B cell (primary cell): ENCODE results near the gene CDS2. TPM values are rescaled to one million over a fixed set of nuclear protein-coding genes. Genes with fewer than 3 reads are reported as not detected.

ENCODE experiments used
- ATAC-seq: fragments of 200-7000 bp; cut with Tn5 transposase; one replicate; pipeline ENCODE4 v1.10.0; 2021; ENCODE audit warnings: low read depth, mild to moderate bottlenecking, moderate number of reproducible peaks, moderate library complexity
- CTCF ChIA-PET: fragments of 350-600 bp; sonication (Branson Sonifier 250); formaldehyde crosslinking; loops from one replicate; lab custom pipeline; 2021; ENCODE audit warnings: antibody characterized with exemption, inconsistent platforms; lab: Charles Lee
- POLR2A ChIA-PET: fragments of 350-600 bp; sonication (Branson Sonifier 250); formaldehyde crosslinking; loops from one replicate; lab custom pipeline; 2021; ENCODE audit warnings: antibody characterized with exemption; lab: Charles Lee
- DNase-seq: peaks from one replicate; pipeline ENCODE4 v3.0.0; 2013
- H2AFZ ChIP-seq: 2 replicates; pipeline ENCODE4 v1.6.1; 2012; ENCODE audit warnings: mild to moderate bottlenecking, low read depth, low read length; ENCODE audit not compliant: insufficient read depth, poor library complexity, severe bottlenecking
- H3K27ac ChIP-seq, 2 donors: 1 replicate in 1 of 2; 2 replicates in 1 of 2; pipeline ENCODE4 v1.5.1; 2012 to 2013; ENCODE audit warnings: low read length in 2 of 2, mild to moderate bottlenecking in 2 of 2, moderate library complexity in 1 of 2
- H3K27me3 ChIP-seq, 4 experiments: fragments of 200-600 bp in 1 of 4; sonication (generic) in 1 of 4; replicated peaks in 1 of 4; 1 replicate in 2 of 4; 2 replicates in 2 of 4; pipeline versions ENCODE4 v1.6.1 to v1.7.0; 2013 to 2016; ENCODE audit warnings: low read length in 3 of 4, mild to moderate bottlenecking in 2 of 4, mixed read lengths in 1 of 4, moderate library complexity in 1 of 4; ENCODE audit not compliant: insufficient read depth in 4 of 4, control insufficient read depth in 3 of 4; ENCODE audit errors: control extremely low read depth in 1 of 4
- H3K36me3 ChIP-seq, 2 experiments: replicated peaks in 1 of 2; 1 replicate in 1 of 2; 2 replicates in 1 of 2; pipeline versions ENCODE4 v1.6.1 to v1.7.1; 2013; ENCODE audit warnings: low read length in 1 of 2; ENCODE audit not compliant: insufficient read depth in 2 of 2, control insufficient read depth in 1 of 2; ENCODE audit errors: control extremely low read depth in 1 of 2, extremely low read depth in 1 of 2
- H3K4me1 ChIP-seq, 2 donors: fragments of 200-600 bp in 1 of 2; sonication (generic) in 1 of 2; 1 replicate in 1 of 2; 2 replicates in 1 of 2; pipeline versions ENCODE4 v1.5.1 to v1.6.1; 2013 to 2017; ENCODE audit warnings: low read length in 2 of 2; ENCODE audit not compliant: control insufficient read depth in 2 of 2, insufficient read depth in 2 of 2
- H3K4me2 ChIP-seq: replicated peaks from 2 replicates; pipeline ENCODE3; 2012; ENCODE audit warnings: mild to moderate bottlenecking, low read depth, low read length; ENCODE audit not compliant: poor library complexity, severe bottlenecking
- H3K4me3 ChIP-seq, 5 experiments: fragments of 200-600 bp in 1 of 5; sonication (generic) in 1 of 5; 1 replicate in 3 of 5; 2 replicates in 2 of 5; pipeline versions ENCODE4 v1.5.1 to v1.7.0; 2011 to 2016; ENCODE audit warnings: low read length in 4 of 5, mild to moderate bottlenecking in 4 of 5, low read depth in 2 of 5, control low read depth in 1 of 5, moderate library complexity in 1 of 5; ENCODE audit not compliant: insufficient read depth in 1 of 5; ENCODE audit errors: control extremely low read depth in 1 of 5, extremely low read depth in 1 of 5
- H3K79me2 ChIP-seq: fragments of 200-600 bp; sonication (generic); one replicate; pipeline ENCODE4 v1.6.0; 2016; ENCODE audit warnings: low read length; ENCODE audit not compliant: control insufficient read depth, insufficient read depth
- H3K9ac ChIP-seq: fragments of 200-600 bp; sonication (generic); 2 replicates; pipeline ENCODE4 v1.6.1; 2017; ENCODE audit warnings: mild to moderate bottlenecking, low read length, moderate library complexity
- H3K9me3 ChIP-seq, 3 donors: one replicate each; pipeline versions ENCODE4 v1.6.1 to v1.7.1; 2013; ENCODE audit warnings: low read length in 2 of 3; ENCODE audit not compliant: control insufficient read depth in 2 of 3, insufficient read depth in 1 of 3; ENCODE audit errors: control extremely low read depth in 1 of 3
- H4K20me1 ChIP-seq: 2 replicates; pipeline ENCODE4 v1.6.0; 2012; ENCODE audit warnings: mild to moderate bottlenecking, low read length; ENCODE audit not compliant: insufficient read depth, control insufficient read depth, poor library complexity, severe bottlenecking
- H3K27ac Mint-ChIP-seq: one replicate; pipeline ENCODE4 v1.8.0; 2021; ENCODE audit warnings: mixed read lengths
- H3K27me3 Mint-ChIP-seq: one replicate; pipeline ENCODE4 v1.8.0; 2021; ENCODE audit warnings: mixed read lengths
- H3K4me1 Mint-ChIP-seq: one replicate; pipeline ENCODE4 v1.8.0; 2021; ENCODE audit warnings: mixed read lengths
- H3K4me3 Mint-ChIP-seq: one replicate; pipeline ENCODE4 v1.8.0; 2021; ENCODE audit warnings: mixed read lengths
- H3K9me3 Mint-ChIP-seq: one replicate; pipeline ENCODE4 v1.8.0; 2022; ENCODE audit warnings: mixed read lengths; ENCODE audit not compliant: insufficient read depth
- CTCF ChIP-seq: fragments of 200-600 bp; IDR thresholded peaks from one replicate; pipeline ENCODE4 v1.8.0; 2022; ENCODE audit warnings: antibody characterized with exemption, mild to moderate bottlenecking
- EZH2 ChIP-seq: IDR thresholded peaks from 2 replicates; pipeline ENCODE4 v1.6.1; 2012; ENCODE audit warnings: borderline replicate concordance, low read depth, mild to moderate bottlenecking, moderate library complexity, low read length; ENCODE audit not compliant: insufficient read depth, poor library complexity, severe bottlenecking
- WGBS: methylation state at CpG from one replicate; pipeline ENCODE4 v1.1.5; 2013; ENCODE audit warnings: missing lambda C conversion rate; ENCODE audit not compliant: insufficient coverage; 5-methylcytosine and 5-hydroxymethylcytosine counted together
- intact Hi-C: fragments of 100-400 bp; cut with micrococcal nuclease; formaldehyde crosslinking; loops from one replicate; pipeline ENCODE4 v1.10.0; 2022
- polyA plus RNA-seq: library from polyadenylated mRNA; depleted of rRNA; stranded (reverse); fragments of >200 nt; gene quantifications from 2 replicates; pipeline ENCODE4 v1.2.3, GENCODE V29; 2012
- total RNA-seq, 2 donors: library from RNA; stranded (reverse); fragments of 120-200 nt in 1 of 2; gene quantifications; 1 replicate in 1 of 2; 2 replicates in 1 of 2; pipeline versions ENCODE4 v1.2.3 to v1.2.4, GENCODE V29; 2013 to 2022

The CDS2 gene
- total and polyA plus RNA-seq, 2 donors (not counting 1 experiment from before 2014, with no cell fraction given), result 17.3 to 48.6 TPM

GRCh38 chr20:5109276-5109675 is 17.5 kb upstream of the CDS2 start:
- TF ChIP-seq CTCF, result no peak
- no peak for TF ChIP-seq EZH2

GRCh38 chr20:5113615-5113986 is 13.2 kb upstream of the CDS2 start:
- H3K27ac Mint-ChIP-seq, result peak overlapping the region; percentile 88
- H2AFZ ChIP-seq, result peak overlapping the region; percentile 99
- peaks cover 14% of the 10 kb centered on the region for H4K20me1 ChIP-seq
- peaks cover 17 to 20% of the 10 kb centered on the region in 2 donors for H3K4me1 ChIP-seq
- no peaks in the 10 kb centered on the region for H3K9me3 ChIP-seq
- DNase-seq (no peak), ATAC-seq (no peak)
- H3K27me3 Mint-ChIP-seq, result no peaks in the 10 kb centered on the region
- no peak for TF ChIP-seq CTCF
- TF ChIP-seq EZH2, result no peak
- no CpG with 5 or more reads among the region's 3 CpGs for WGBS
- peaks cover 38% of the 10 kb centered on the region for H3K79me2 ChIP-seq
- peaks cover 21% of the 10 kb centered on the region for H3K4me1 Mint-ChIP-seq
- H3K9ac ChIP-seq, result peak overlapping the region; percentile 75
- CTCF ChIA-PET, result no interaction called here
- peak overlapping the region; percentile 87 for H3K4me2 ChIP-seq
- no peaks in the 10 kb centered on the region for H3K27me3 ChIP-seq
- H3K4me3 ChIP-seq, result peak overlapping the region; percentile 32 to 96 (median 69)
- intact Hi-C loops, result no loop called here
- H3K4me3 Mint-ChIP-seq, result peak overlapping the region; percentile 90
- no peaks in the 10 kb centered on the region for H3K9me3 Mint-ChIP-seq
- POLR2A ChIA-PET, result no interaction called here
- peaks cover 3 to 48% of the 10 kb centered on the region in 2 experiments for H3K36me3 ChIP-seq
- peak overlapping the region; percentile 87 to 90 for H3K27ac ChIP-seq

More at GRCh38 chr20:5109276-5109675, 17.5 kb upstream of the CDS2 start:
- intact Hi-C loops, result no loop called here
- H4K20me1 ChIP-seq, result no peaks in the 10 kb centered on the region
- H3K4me1 Mint-ChIP-seq, result peaks cover 13% of the 10 kb centered on the region
- H3K4me3 ChIP-seq, result no peak overlapping the region
- 70% methylated on average over 1 of the region's 5 CpGs for WGBS
- no peak overlapping the region for H3K9ac ChIP-seq
- H3K79me2 ChIP-seq, result peaks cover 15% of the 10 kb centered on the region
- peaks cover 1 to 53% of the 10 kb centered on the region in 2 experiments for H3K36me3 ChIP-seq
- no peak overlapping the region for H3K27ac ChIP-seq
- no peaks in the 10 kb centered on the region for H3K9me3 ChIP-seq
- no peaks in the 10 kb centered on the region for H3K27me3 ChIP-seq
- H2AFZ ChIP-seq, result no peak overlapping the region
- no peak for DNase-seq
- no peak for ATAC-seq
- ChIA-PET POLR2A (no interaction called here), CTCF (no interaction called here)
- no peaks in the 10 kb centered on the region for H3K27me3 Mint-ChIP-seq
- H3K4me2 ChIP-seq, result no peak overlapping the region
- peaks cover 11 to 14% of the 10 kb centered on the region in 2 donors for H3K4me1 ChIP-seq
- no peak overlapping the region for H3K4me3 Mint-ChIP-seq
- no peak overlapping the region for H3K27ac Mint-ChIP-seq
- H3K9me3 Mint-ChIP-seq, result no peaks in the 10 kb centered on the region
